IMR-90 (cell line): ENCODE data around the gene ADAMTSL5. TPM values are rescaled to one million over a fixed set of nuclear protein-coding genes. Genes with fewer than 3 reads are reported as not detected.

Experiments used
- ATAC-seq: fragments of 200-7000 bp; cut with Tn5 transposase; 2 replicates; pipeline ENCODE4 v1.9.1; 2020; ENCODE audit warnings: low read depth, mild to moderate bottlenecking, moderate library complexity
- BruUV-seq: library from RNA; stranded (reverse); fragments of 400-500 nt; replicated peaks from 2 replicates; lab custom pipeline; 2021; lab: Mats Ljungman, UMichigan
- CTCF ChIA-PET: fragments of 300-600 bp; formaldehyde crosslinking; extraction: SDS; loops from one replicate; lab custom pipeline; 2021; ENCODE audit warnings: antibody characterized with exemption; lab: Yijun Ruan, JAX
- POLR2A ChIA-PET: fragments of 300-600 bp; sonication (Branson Sonifier 250); formaldehyde crosslinking; loops from one replicate; lab custom pipeline; 2022; ENCODE audit warnings: antibody characterized with exemption; ENCODE audit not compliant: unreplicated experiment; lab: Charles Lee
- DNase-seq: peaks from one replicate; pipeline ENCODE4 v3.0.0; 2013
- H2AFZ ChIP-seq: replicated peaks from 2 replicates; pipeline ENCODE3; 2013; ENCODE audit warnings: low read length, mild to moderate bottlenecking; ENCODE audit not compliant: poor library complexity
- H2AK5ac ChIP-seq: 2 replicates; pipeline ENCODE4 v1.6.1; 2013; ENCODE audit warnings: low read depth, low read length, inconsistent platforms
- H2AK9ac ChIP-seq: replicated peaks from 2 replicates; pipeline ENCODE3; 2013; ENCODE audit warnings: mild to moderate bottlenecking, low read depth, low read length, moderate library complexity; ENCODE audit not compliant: poor library complexity
- H2BK120ac ChIP-seq: 2 replicates; pipeline ENCODE4 v1.6.1; 2013; ENCODE audit warnings: low read depth, low read length, inconsistent platforms
- H2BK15ac ChIP-seq: 3 replicates; pipeline ENCODE4 v1.6.1; 2013; ENCODE audit warnings: low read depth, low read length, inconsistent platforms
- H2BK20ac ChIP-seq: 2 replicates; pipeline ENCODE4 v1.6.1; 2013; ENCODE audit warnings: low read depth, mild to moderate bottlenecking, inconsistent platforms, low read length, moderate library complexity
- H2BK5ac ChIP-seq: 2 replicates; pipeline ENCODE4 v1.6.1; 2013; ENCODE audit warnings: mild to moderate bottlenecking, low read depth, low read length, inconsistent platforms; ENCODE audit not compliant: poor library complexity, severe bottlenecking
- H3K14ac ChIP-seq: replicated peaks from 2 replicates; pipeline ENCODE4 v1.6.1; 2013; ENCODE audit warnings: low read depth, low read length, inconsistent platforms
- H3K18ac ChIP-seq: 2 replicates; pipeline ENCODE4 v1.6.1; 2013; ENCODE audit warnings: low read depth, low read length, control low read depth
- H3K23ac ChIP-seq: 2 replicates; pipeline ENCODE4 v1.6.1; 2013; ENCODE audit warnings: low read depth, low read length, inconsistent platforms
- H3K27ac ChIP-seq: 2 replicates; pipeline ENCODE4 v1.5.1; 2013; ENCODE audit warnings: mild to moderate bottlenecking, control low read depth, low read length; ENCODE audit not compliant: insufficient read depth
- H3K27me3 ChIP-seq: 2 replicates; pipeline ENCODE4 v1.6.1; 2013; ENCODE audit warnings: low read length; ENCODE audit not compliant: control insufficient read depth, insufficient read depth
- H3K36me3 ChIP-seq: 2 replicates; pipeline ENCODE4 v1.6.1; 2013; ENCODE audit warnings: low read length, mixed read lengths; ENCODE audit not compliant: control insufficient read depth, insufficient read depth
- H3K4ac ChIP-seq: 2 replicates; pipeline ENCODE4 v1.6.1; 2013; ENCODE audit warnings: low read depth, low read length, inconsistent platforms
- H3K4me1 ChIP-seq: 2 replicates; pipeline ENCODE4 v1.6.1; 2013; ENCODE audit warnings: low read length, mixed read lengths; ENCODE audit not compliant: control insufficient read depth, insufficient read depth
- H3K4me2 ChIP-seq: 2 replicates; pipeline ENCODE4 v1.6.1; 2013; ENCODE audit warnings: low read depth, mild to moderate bottlenecking, control low read depth, low read length, moderate library complexity
- H3K4me3 ChIP-seq: 2 replicates; pipeline ENCODE4 v1.5.1; 2013; ENCODE audit warnings: low read depth, mild to moderate bottlenecking, control low read depth, low read length, moderate library complexity; ENCODE audit not compliant: insufficient read depth
- H3K56ac ChIP-seq: 2 replicates; pipeline ENCODE4 v1.6.1; 2013; ENCODE audit warnings: low read length, inconsistent platforms; ENCODE audit not compliant: insufficient read depth; ENCODE audit errors: extremely low read depth
- H3K79me1 ChIP-seq, 2 experiments: 2 replicates each; pipeline ENCODE4 v1.6.1; 2013; ENCODE audit warnings: low read length in 2 of 2, inconsistent platforms in 1 of 2, low read depth in 1 of 2
- H3K9ac ChIP-seq: 2 replicates; pipeline ENCODE4 v1.6.1; 2013; ENCODE audit warnings: low read depth, low read length, control low read depth
- H3K9me1 ChIP-seq: 2 replicates; pipeline ENCODE4 v1.6.1; 2013; ENCODE audit warnings: low read length, inconsistent platforms; ENCODE audit not compliant: insufficient read depth
- H3K9me3 ChIP-seq: 2 replicates; pipeline ENCODE4 v1.6.1; 2013; ENCODE audit warnings: low read length; ENCODE audit not compliant: control insufficient read depth, insufficient read depth
- H4K20me1 ChIP-seq: 2 replicates; pipeline ENCODE4 v1.6.1; 2013; ENCODE audit warnings: low read length, inconsistent platforms; ENCODE audit not compliant: insufficient read depth
- H4K5ac ChIP-seq: 2 replicates; pipeline ENCODE4 v1.6.1; 2013; ENCODE audit warnings: mild to moderate bottlenecking, low read depth, low read length, control low read depth
- H4K8ac ChIP-seq, 2 experiments: 2 replicates each; pipeline ENCODE4 v1.6.1; 2013; ENCODE audit warnings: low read depth in 2 of 2, low read length in 2 of 2, control low read depth in 1 of 2, inconsistent platforms in 1 of 2
- H4K91ac ChIP-seq: 2 replicates; pipeline ENCODE4 v1.6.1; 2013; ENCODE audit warnings: low read depth, low read length, inconsistent platforms; ENCODE audit not compliant: insufficient read depth
- CHD1 ChIP-seq: IDR thresholded peaks from 2 replicates; pipeline ENCODE4 v1.6.1; 2012; ENCODE audit warnings: low read depth, low read length, improper control_type of control experiment
- CTCF ChIP-seq: conservative IDR thresholded peaks from 2 replicates; pipeline ENCODE4 v1.5.1; 2012; ENCODE audit warnings: mild to moderate bottlenecking, low read depth, low read length, improper control_type of control experiment
- ELK1 ChIP-seq: fragments of 150-350 bp; IDR thresholded peaks from 2 replicates; pipeline ENCODE4 v1.6.1; 2016; ENCODE audit warnings: low read depth, mild to moderate bottlenecking, low read length, moderate library complexity, borderline replicate concordance
- MAFK ChIP-seq: IDR thresholded peaks from 2 replicates; pipeline ENCODE4 v1.6.1; 2012; ENCODE audit warnings: low read depth, low read length, improper control_type of control experiment
- MAZ ChIP-seq: IDR thresholded peaks from 2 replicates; pipeline ENCODE4 v1.6.1; 2012; ENCODE audit warnings: low read depth, mild to moderate bottlenecking, low read length, improper control_type of control experiment, moderate library complexity, borderline replicate concordance
- MXI1 ChIP-seq: IDR thresholded peaks from 2 replicates; pipeline ENCODE4 v1.6.1; 2012; ENCODE audit warnings: low read depth, mild to moderate bottlenecking, low read length, moderate library complexity, borderline replicate concordance
- NFE2L2 ChIP-seq: fragments of 150-350 bp; IDR thresholded peaks from 2 replicates; pipeline ENCODE4 v1.6.1; 2016; ENCODE audit warnings: low read depth, mild to moderate bottlenecking, low read length
- POLR2A ChIP-seq: IDR thresholded peaks from 2 replicates; pipeline ENCODE4 v1.6.1; 2012; ENCODE audit warnings: mild to moderate bottlenecking, low read depth, low read length
- RAD21 ChIP-seq: IDR thresholded peaks from 2 replicates; pipeline ENCODE4 v1.6.1; 2012; ENCODE audit warnings: low read length, improper control_type of control experiment
- RCOR1 ChIP-seq: IDR thresholded peaks from 2 replicates; pipeline ENCODE4 v1.6.1; 2012; ENCODE audit warnings: mild to moderate bottlenecking, low read length, improper control_type of control experiment; ENCODE audit not compliant: insufficient replicate concordance
- RFX5 ChIP-seq: IDR thresholded peaks from 2 replicates; pipeline ENCODE4 v1.8.0; 2012; ENCODE audit warnings: low read depth, mild to moderate bottlenecking, low read length, moderate library complexity
- USF2 ChIP-seq: fragments of 150-350 bp; IDR thresholded peaks from 2 replicates; pipeline ENCODE4 v1.6.1; 2017; ENCODE audit warnings: mild to moderate bottlenecking, antibody characterized with exemption, low read length, low read depth
- WGBS, 2 experiments: methylation state at CpG; one replicate each; pipeline versions ENCODE4 v1.1.5 to v1.1.7; 2013; ENCODE audit warnings: missing lambda C conversion rate in 2 of 2; ENCODE audit not compliant: insufficient read length in 1 of 2; ENCODE audit errors: extremely low coverage in 2 of 2; 5-methylcytosine and 5-hydroxymethylcytosine counted together
- dilution Hi-C: fragments of 300-500 bp; cut with HindIII; formaldehyde crosslinking; loops from one replicate; pipeline ENCODE4 v1.14.3; 2018; ENCODE audit warnings: low sequenced_read_pairs; ENCODE audit not compliant: unreplicated experiment
- in situ Hi-C: fragments of 300-500 bp; cut with MboI; formaldehyde crosslinking; loops from 3 replicates; pipeline ENCODE4 v1.14.3; 2019; ENCODE audit warnings: low sequenced_read_pairs, inconsistent platforms, mixed read lengths
- intact Hi-C: fragments of 100-400 bp; cut with micrococcal nuclease; formaldehyde crosslinking; loops from 2 replicates; pipeline ENCODE4 v1.10.0; 2022
- polyA plus RNA-seq, 3 experiments: library from polyadenylated mRNA; depleted of rRNA; stranded (reverse); fragments of >200 nt; gene quantifications; 2 replicates each; pipeline ENCODE4 v1.2.3, GENCODE V29; 2012; ENCODE audit warnings: low replicate concordance in 1 of 3
- total RNA-seq: library from RNA; depleted of rRNA; stranded (reverse); fragments of >200 nt; gene quantifications from 2 replicates; pipeline ENCODE4 v1.2.3, GENCODE V29; 2012

Gene ADAMTSL5
- total and polyA plus RNA-seq, 2 of the 4 experiments (the other 2 are of a cell fraction): 0.90 to 10.8 TPM

- no peak for TF ChIP-seq MAFK
- no peak for TF ChIP-seq CHD1
These were observed 6.6 kb downstream of the ADAMTSL5 start (continued) for GRCh38 chr19:1505991-1506881.

GRCh38 chr19:1505012-1505411, 7.8 kb downstream of the ADAMTSL5 start:
- dilution Hi-C loops: no loop called here
- POLR2A ChIA-PET: no interaction called here
- no TSS peak for BruUV-seq
- TF ChIP-seq CTCF (no peak), RCOR1 (no peak), CHD1 (no peak), RFX5 (no peak), MXI1 (no peak), POLR2A (no peak), ELK1 (no peak), RAD21 (no peak), MAFK (no peak), MAZ (no peak), USF2 (no peak), NFE2L2 (no peak)

More at GRCh38 chr19:1505012-1505411, 7.8 kb downstream of the ADAMTSL5 start:
- Histone ChIP-seq H3K4me1 (peaks cover 5% of the 10 kb centered on the region), H3K9me3 (no peaks in the 10 kb centered on the region), H2AK5ac (no peak overlapping the region), H3K23ac (no peak overlapping the region), H3K14ac (no peak overlapping the region), H2AFZ (no peak overlapping the region), H4K5ac (no peak overlapping the region), H3K4me3 (no peak overlapping the region), H3K18ac (no peak overlapping the region), H3K9me1 (no peaks in the 10 kb centered on the region; the same call in 1 of the 2 replicates), H4K20me1 (no peaks in the 10 kb centered on the region; the same call in 1 of the 2 replicates), H4K91ac (no peak overlapping the region), H3K4ac (no peak overlapping the region), H3K36me3 (peaks cover 12% of the 10 kb centered on the region), H2BK20ac (no peak overlapping the region), H2BK15ac (no peak overlapping the region), H3K4me2 (no peak overlapping the region), H3K9ac (no peak overlapping the region), H2BK5ac (no peak overlapping the region), H2BK120ac (no peak overlapping the region), H3K79me1 (no peaks in the 10 kb centered on the region), H4K8ac (no peak overlapping the region), H3K56ac (no peak overlapping the region), H3K27ac (no peak overlapping the region), H2AK9ac (no peak overlapping the region), H3K27me3 (peaks cover 7% of the 10 kb centered on the region; the same call in 1 of the 2 replicates)
- ATAC-seq (no peak), DNase-seq (no peak)
- intact Hi-C loops: no loop called here
- 70% methylated on average over 2 of the region's 8 CpGs; no CpG with 5 or more reads in 1 of the 2 experiments for WGBS, 2 experiments
- CTCF ChIA-PET: no interaction called here
- in situ Hi-C loops: no loop called here
